Measurements from ENCODE around the gene CENPE. TPM values are rescaled to one million over a fixed set of nuclear protein-coding genes. Genes with fewer than 3 reads are reported as not detected.

CENPE gene
- total RNA-seq, 1 experiment from 2014 or later: 38.1 TPM

DNA sequence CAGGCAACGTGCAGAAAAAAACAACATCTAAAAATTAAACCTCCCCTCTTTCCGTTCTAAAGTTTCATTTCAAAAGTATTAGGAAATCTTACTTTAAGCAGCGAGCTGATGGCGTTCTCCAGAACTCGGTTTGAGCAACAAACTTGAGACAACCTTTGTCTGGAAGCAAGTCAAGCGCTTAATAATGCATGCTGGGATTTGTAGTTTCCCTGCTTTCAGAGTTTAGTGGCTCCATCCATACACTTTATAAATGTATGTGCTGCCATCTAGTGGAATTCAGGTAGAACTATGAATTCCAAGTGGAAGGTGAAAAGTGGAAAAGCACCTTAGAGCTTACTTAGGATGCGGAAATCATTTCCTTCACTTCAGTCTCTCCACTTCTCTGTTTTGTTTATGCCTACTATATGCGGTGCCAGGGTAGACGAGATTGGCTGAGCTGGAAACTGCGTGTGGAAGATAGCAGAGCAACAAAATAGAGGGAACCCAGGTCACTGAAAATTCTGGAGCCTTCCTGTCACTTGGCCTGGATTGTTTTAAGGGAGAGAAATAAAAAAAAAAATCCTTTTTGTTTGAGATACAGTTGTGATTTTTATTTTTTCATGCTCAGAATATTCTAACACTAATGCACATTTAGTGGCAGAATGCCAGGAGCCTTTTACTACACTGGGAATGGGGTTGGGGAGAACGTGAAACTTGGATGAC, 98.3 kb downstream of the CENPE start, which contains the start of gene BDH2:
TSS of gene BDH2 (minus strand) at position 144 of the 702 bp plus-strand sequence. CDS start 3,580 bp downstream, outside the sequence.
- no peak within 1 kb of the TSS for H3K56ac ChIP-seq (ENCODE audit: insufficient read length, low read depth, low read length)
- Mint-ChIP-seq H3K27ac (peak within 1 kb of the TSS; percentile 37 to 93 (median 48); a peak in 5 of 7 replicates), H3K27me3 (ENCODE audit: low read depth) (no peaks in the 10 kb centered on the region), H3K4me1 (peaks cover 14 to 15% of the 10 kb centered on the region in 2 experiments), H3K4me3 (peak within 1 kb of the TSS; percentile 79 to 86), H3K36me3 (ENCODE audit: insufficient read depth in 1 of 3, low read depth in 3 of 3) (no peaks in the 10 kb centered on the region; a peak in 1 of 7 replicates), H3K9me3 (no peaks in the 10 kb centered on the region)
- peak within 1 kb of the TSS; percentile 47 for H3K4me2 ChIP-seq (ENCODE audit: insufficient read depth, insufficient read length, low read length)
- H2BK5ac ChIP-seq (ENCODE audit: insufficient read length, low read length): no peak within 1 kb of the TSS
- H2BK20ac ChIP-seq (ENCODE audit: low read depth, low read length, poor library complexity, severe bottlenecking): no peak within 1 kb of the TSS
- no peak within 1 kb of the TSS for H3K14ac ChIP-seq (ENCODE audit: insufficient read depth, low read length)
- no peaks in the 10 kb centered on the region for H3K9me3 ChIP-seq (ENCODE audit: control insufficient read depth, low read depth, low read length)
- H3T11ph ChIP-seq (ENCODE audit: low read length): no peak within 1 kb of the TSS
- H2BK15ac ChIP-seq (ENCODE audit: low read depth, low read length): no peak within 1 kb of the TSS
- H3K27ac ChIP-seq (ENCODE audit: insufficient read length, low read depth, low read length): no peak within 1 kb of the TSS
- no peak within 1 kb of the TSS for H4K91ac ChIP-seq (ENCODE audit: insufficient read length, low read depth, low read length)
- no peak within 1 kb of the TSS for H4K8ac ChIP-seq (replicated peaks; ENCODE audit: insufficient read length, low read depth, low read length)
- H4K5ac ChIP-seq (ENCODE audit: insufficient read length, low read depth, low read length): no peak within 1 kb of the TSS
- H2AFZ ChIP-seq (ENCODE audit: low read length): peak within 1 kb of the TSS; percentile 84
- no peaks in the 10 kb centered on the region for H4K20me1 ChIP-seq (ENCODE audit: control insufficient read depth, insufficient read depth, insufficient read length)
- TF ChIP-seq, protein P1, sequence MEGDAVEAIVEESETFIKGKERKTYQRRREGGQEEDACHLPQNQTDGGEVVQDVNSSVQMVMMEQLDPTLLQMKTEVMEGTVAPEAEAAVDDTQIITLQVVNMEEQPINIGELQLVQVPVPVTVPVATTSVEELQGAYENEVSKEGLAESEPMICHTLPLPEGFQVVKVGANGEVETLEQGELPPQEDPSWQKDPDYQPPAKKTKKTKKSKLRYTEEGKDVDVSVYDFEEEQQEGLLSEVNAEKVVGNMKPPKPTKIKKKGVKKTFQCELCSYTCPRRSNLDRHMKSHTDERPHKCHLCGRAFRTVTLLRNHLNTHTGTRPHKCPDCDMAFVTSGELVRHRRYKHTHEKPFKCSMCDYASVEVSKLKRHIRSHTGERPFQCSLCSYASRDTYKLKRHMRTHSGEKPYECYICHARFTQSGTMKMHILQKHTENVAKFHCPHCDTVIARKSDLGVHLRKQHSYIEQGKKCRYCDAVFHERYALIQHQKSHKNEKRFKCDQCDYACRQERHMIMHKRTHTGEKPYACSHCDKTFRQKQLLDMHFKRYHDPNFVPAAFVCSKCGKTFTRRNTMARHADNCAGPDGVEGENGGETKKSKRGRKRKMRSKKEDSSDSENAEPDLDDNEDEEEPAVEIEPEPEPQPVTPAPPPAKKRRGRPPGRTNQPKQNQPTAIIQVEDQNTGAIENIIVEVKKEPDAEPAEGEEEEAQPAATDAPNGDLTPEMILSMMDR (conservative IDR thresholded peaks at IDR 0.05): peak; percentile 85
- H3K9ac ChIP-seq (ENCODE audit: extremely low read depth, insufficient read length, low read length): peak within 1 kb of the TSS; percentile 46
- peak; percentile 35 for DNase-seq
- H2BK12ac ChIP-seq (ENCODE audit: insufficient read length, low read depth, low read length): no peak within 1 kb of the TSS
- H3K23me2 ChIP-seq (ENCODE audit: insufficient read length, low read depth, low read length, poor library complexity, severe bottlenecking): no peaks in the 10 kb centered on the region
- no peak within 1 kb of the TSS for H2BK120ac ChIP-seq (ENCODE audit: low read depth, low read length, poor library complexity, severe bottlenecking)
- no peak within 1 kb of the TSS for H3K4ac ChIP-seq (ENCODE audit: low read depth, low read length)
- H3K23ac ChIP-seq (ENCODE audit: insufficient read length, low read depth, low read length): no peak within 1 kb of the TSS
- H3K27me3 ChIP-seq (ENCODE audit: insufficient read depth, low read length): no peaks in the 10 kb centered on the region
- H3K79me2 ChIP-seq (ENCODE audit: insufficient read depth, low read length): no peaks in the 10 kb centered on the region
- WGBS (ENCODE audit: extremely low coverage, insufficient read length, low lambda C conversion rate): no CpG with 5 or more reads among the region's 11 CpGs
- no peak within 1 kb of the TSS for H3K18ac ChIP-seq (ENCODE audit: insufficient read length, low read depth, low read length)
- H2AK5ac ChIP-seq (ENCODE audit: insufficient read length, low read length): no peak within 1 kb of the TSS
- no peaks in the 10 kb centered on the region for H3K79me1 ChIP-seq (ENCODE audit: insufficient read depth, low read depth, low read length, poor library complexity, severe bottlenecking)
- 0 out of 2 replicates have a peak, but pooled peaks cover 3% of the 10 kb centered on the region for H3K4me1 ChIP-seq (ENCODE audit: insufficient read depth, low read length)

All from H9 (cell line).